Umbilical cord (tissue), 2 donors: Measurements from ENCODE around the gene UAP1L1. TPM values are rescaled to one million over a fixed set of nuclear protein-coding genes. Genes with fewer than 3 reads are reported as not detected.
"Not testable (repeated sequence)": the region's sequence is repeated elsewhere in the genome, so short reads cannot be mapped to it uniquely, and the experiment has no call there.

Experiments
- DNase-seq: peaks from one replicate; pipeline ENCODE4 v3.0.0-alpha.2; 2015; ENCODE audit warnings: low spot score
- total RNA-seq: library from RNA; depleted of rRNA; stranded (reverse); fragments of >200 nt; gene quantifications from one replicate; pipeline ENCODE4 v1.2.3, GENCODE V29; 2014; ENCODE audit warnings: low replicate concordance; ENCODE audit not compliant: insufficient read depth

UAP1L1 gene
- total RNA-seq, 1 donor from 2014 or later = 8.2 TPM

DNA sequence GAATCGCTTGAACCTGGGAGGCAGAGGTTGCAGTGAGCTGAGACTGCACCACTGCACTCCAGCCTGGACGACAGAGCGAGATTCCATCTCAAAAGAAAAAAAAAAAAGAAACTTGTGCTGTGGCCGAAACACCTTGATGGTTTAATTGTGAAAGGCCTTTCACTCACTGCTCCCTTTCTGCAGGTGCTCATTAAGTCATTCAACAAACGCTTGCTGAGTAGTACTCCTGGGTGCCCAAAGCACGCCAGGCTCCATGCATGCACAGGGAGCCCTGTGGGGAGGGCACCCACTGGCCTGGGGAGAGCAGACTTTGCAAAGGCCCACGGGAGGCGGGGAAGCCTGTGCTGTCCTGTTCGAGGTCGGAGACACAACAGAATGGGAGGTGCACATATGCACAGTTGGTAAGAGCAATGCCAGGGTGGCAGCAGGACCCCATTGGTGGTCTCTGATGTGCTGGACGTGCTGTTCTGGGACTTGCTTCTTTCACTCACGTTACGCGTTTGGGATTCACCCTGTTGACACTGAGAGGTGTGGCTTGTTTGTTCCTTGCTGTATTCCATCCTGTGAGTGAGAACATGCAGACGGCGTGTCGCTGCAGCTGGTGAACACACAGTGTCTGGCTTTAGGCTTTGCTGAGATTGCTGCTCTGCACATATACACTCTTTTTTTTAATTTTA is 20.4 kb upstream of the UAP1L1 start:
- peak; percentile 79 for DNase-seq

DNA sequence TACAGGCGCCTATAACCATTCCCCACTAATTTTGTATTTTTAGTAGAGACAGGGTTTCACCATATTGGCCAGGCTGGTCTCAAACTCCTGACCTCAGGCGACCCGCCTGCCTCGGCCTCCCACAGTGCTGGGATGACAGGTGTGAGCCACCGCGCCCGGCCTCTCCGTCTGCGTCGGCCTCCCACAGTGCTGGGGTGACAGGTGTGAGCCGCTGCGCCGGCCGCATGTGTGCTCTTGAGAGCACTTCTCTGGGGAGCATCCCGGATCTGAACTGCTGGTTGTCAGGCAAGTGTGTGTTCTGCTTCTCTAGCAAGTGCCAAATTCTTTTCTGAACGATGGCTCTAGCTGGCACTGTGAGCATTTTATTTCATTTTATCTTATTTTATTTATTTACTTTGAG is 19.8 kb upstream of the UAP1L1 start:
- no peak for DNase-seq

DNA sequence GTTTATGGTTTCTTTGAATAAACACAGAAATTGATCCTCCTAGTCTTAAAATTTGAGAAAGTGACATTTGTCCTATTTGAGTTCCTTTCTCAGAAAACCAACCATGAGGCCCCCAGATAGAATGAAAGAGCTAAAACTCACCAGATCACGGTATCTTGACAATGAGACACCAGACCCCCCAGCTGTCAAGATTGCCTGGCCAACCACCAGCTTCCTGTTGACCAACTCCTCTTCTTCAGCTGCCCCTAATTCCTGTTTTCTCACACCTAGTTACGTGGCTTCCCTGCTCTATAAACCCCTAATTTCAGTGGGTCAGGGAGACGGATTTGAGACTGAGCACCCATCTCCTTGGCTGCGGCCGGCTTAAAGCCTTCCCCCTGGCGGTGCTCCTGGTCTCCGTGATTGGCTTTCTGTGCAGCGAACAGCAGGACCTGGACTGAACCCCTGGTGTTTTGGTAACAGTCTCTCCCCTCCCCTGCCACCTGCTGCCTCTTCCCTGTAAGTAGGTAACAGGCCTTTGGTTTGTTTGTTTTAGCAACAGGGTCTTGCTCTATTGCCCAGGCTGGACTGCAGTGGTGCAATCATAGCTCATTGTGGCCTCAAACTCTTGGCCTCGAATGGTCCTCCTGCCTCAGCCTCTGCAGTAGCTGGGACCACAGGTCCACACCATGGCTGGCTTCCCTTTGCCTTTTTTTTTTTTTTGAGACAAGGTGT is 18.6 kb upstream of the UAP1L1 start:
- no peak for DNase-seq

DNA sequence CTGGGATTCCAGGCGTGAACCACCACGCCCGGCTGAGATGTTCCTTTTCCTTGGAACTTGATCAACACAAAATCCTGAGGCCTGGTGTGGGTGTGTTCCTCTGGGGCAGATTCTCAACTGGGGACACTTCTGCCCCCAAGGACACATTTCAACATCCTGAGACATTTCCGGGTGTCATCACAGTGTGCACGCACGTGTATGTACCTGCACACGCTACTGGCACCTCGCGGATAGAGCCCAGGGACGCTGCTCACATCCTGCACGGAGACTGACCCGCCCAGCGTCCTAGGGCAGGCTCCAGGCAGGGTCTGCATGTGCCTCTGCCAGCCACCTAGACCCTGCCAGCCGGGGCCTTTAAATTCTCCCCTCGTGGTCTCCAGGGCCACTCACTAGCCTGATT is 14.9 kb upstream of the UAP1L1 start:
- DNase-seq = no peak

DNA sequence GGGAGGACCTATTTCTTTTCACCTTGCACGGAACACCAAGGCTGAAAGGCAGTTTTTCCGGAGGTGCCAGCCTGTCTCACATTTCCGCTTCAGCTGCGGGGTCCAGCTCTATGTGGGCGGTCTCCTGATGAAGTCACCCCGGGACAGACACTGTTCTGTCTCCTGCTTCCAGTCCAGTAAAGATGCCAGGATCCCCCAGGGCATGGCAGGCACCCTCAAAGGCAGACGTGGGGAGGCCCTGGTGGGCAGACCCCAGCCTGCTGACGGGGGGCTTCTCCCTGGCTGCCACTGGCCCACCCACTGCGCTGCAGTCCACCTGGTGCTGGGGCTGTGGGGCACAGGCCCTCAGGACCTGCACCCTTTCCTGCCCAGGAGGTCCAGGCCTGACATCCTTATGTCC is 14.5 kb upstream of the UAP1L1 start:
- not testable (repeated sequence) for DNase-seq

DNA sequence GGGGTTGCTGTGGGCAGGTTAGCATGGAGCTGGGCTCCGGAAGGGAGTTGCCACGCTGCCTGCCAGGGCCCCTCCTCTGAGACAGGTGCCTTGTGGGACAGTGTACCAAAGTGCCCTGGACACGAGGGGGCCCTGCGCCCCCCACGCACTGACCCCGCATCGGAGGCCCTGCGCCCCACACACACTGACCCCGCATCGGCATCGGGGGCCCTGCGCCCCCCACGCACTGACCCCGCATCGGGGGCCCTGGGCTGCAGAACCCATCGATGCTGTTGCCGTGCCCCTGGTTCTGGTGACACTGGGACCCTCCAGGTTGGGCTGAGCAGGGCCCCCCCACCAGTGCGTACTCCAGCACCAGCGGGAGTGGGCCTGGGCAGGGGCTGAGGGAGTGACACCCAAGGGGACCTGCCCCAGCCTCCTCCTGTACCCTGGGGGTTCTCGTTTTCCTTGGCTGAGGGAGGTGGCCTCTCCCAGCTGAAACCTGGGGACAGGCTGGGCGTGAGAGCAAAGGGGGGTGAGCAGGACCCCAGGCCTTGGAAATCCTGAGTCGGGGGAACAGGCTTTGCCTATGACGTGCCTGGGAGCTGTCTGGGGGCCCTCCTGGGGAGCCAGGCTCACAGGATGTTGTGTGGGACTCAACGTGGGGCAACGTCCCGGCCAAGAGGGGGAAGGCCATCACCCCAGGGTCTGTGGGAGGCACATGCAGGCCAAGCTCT is 13.8 kb upstream of the UAP1L1 start:
- no peak for DNase-seq

DNA sequence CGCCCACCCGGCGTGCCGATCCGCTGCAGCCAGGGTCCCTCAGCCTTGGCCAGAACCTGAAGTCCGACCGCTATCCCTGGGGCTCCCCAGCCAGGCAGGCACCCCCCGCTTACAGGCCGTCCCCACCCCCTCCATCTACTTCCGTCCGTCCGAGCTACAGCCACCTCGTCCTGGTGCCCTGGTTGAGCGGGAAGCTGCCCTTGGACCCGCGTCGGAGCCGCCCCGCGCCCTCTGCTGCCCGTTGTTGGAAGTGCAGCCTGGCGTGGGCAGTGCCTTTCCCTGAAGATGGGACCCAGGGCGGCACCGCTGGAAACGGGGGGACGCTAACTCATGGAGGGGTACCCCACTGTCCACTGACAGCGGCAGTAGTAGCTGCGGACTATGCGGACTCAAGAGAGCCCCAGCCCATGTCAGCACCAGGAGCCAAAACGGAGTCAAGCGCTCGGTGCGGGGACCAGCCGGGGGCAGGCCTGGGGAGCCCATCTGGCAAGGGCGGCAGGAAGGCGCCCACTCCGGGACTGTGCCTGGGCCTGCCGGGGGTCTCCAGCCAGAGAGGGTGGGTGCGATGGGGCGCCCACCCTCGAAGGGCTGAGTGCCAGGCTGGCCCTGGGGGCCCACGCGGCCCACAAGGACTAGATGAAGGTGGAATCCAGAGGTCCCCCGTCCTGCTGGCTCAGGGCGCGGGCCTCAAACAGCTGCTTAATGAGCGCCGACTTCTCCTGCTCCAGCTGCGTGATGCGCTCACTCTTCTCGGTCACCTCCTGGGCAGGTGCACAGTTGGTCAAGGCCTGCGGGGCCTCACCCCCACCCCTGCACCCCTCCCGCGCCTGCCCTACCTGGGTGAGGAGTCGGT is 13.1 kb upstream of the UAP1L1 start:
- peak; percentile 53 for DNase-seq

DNA sequence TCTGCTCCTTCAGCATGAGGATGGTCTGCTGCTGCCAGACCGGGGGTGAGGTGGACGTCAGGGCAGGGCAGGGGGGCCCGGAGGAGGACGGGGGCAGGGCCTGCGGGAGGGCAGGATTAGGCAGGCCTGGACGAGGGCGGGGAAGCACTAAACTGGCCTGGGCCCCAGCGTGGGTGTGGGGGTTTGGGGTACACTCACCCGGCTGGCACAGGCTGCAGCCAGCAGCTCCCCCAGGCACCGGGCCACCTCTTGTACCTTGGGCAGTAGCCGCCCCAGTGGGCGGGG is 12.5 kb upstream of the UAP1L1 start:
- no peak for DNase-seq

DNA sequence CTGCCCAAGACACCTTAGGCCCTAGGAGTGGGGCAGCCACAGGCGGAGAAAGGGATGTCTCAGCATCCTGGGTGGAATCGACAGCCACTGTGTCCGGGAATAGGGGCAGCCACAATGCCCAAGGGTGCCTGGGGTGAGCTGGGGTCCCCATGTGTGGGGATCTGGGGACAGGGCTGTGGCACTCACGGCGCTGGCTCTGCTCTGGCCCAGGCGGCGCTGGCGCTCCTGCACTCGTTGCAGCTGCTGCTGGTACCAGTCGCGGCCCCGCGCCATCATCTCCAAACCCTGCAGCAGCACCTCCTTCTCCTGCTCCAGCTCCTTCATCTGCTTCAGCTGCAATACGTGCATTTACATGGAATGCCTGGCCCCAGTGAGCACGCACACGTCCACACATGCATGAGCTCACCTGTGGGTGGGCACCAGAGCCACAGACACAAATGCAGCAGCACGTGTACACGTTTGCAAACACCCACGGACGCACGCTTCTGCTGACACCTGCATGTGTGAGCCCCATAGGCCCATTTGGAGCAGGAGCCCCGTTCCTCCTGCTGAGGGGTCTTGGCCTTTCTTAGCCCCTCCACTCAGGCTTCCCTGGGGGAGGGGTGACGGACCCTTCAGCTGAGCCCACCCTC is 11.9 kb upstream of the UAP1L1 start:
- no peak for DNase-seq

DNA sequence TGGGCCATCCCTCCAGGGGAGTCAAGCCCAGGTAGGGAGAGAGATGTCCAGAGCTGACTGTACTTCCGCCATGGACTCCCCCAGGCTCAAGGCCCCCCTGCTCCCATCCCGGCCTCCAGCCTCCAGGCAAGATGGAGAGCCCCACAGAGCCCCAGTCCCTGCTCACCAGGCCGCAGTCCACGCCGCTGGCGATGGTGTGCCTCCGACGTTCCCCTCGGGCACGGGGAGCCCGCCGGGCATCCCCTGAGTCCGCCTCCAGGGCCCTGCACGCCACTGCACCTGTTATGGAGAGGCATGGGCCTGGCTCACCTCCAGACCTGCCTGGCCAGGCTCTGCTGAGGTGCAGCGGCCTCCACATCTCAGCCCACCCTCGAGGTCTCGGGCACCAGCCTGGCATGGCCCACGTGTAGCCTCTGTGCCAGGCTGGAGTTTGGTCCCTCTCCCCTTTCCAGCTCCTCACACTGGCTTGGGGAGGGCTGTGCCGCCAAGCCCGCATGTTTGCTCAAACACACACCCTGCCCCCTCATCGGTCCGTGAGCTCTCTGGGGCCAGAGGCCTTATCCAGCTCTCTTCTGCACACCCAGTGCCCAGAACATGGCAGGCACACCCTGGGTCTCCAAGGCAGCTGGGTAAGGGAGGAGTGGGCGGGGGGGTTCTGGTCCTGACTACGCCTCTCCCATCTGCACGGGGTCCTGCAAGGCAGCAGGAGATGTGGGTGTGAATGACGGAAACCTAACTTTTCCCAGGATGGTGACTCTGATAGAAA is 11.0 kb upstream of the UAP1L1 start:
- DNase-seq = no peak

DNA sequence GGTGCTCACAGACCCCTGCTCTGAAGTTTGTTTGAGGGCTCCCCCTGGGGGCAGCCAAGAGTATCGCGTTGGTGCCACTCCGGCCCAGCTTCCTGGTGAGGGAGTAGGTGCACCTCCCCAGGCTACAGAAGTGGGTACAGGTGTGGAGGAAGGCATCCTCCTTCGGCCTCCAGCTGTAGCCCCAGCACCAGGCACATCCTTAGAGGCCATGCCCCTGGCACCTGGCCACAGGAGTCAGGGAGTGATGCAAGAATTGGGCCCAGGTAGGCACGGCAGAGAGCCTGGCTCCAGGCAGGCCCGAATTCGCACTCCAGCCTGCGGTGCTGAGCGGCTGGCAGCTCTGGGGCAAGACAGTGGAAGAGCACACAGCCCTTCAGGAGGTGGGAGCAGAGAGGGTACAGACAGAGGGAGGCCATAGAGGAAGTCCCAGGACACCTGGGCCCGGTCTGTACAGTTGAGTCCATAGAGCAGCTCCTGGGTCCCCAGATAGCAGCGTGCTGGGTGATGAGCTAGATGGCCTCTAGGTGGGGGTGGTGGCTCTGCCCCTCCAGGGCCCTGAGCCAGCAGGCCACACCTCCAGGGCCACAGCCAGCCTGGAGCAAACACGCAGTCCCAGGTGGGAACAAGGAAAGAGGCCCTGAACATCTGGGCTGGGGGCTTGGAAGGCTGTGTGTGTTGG is 9.3 kb upstream of the UAP1L1 start:
- peak; percentile 83 for DNase-seq

DNA sequence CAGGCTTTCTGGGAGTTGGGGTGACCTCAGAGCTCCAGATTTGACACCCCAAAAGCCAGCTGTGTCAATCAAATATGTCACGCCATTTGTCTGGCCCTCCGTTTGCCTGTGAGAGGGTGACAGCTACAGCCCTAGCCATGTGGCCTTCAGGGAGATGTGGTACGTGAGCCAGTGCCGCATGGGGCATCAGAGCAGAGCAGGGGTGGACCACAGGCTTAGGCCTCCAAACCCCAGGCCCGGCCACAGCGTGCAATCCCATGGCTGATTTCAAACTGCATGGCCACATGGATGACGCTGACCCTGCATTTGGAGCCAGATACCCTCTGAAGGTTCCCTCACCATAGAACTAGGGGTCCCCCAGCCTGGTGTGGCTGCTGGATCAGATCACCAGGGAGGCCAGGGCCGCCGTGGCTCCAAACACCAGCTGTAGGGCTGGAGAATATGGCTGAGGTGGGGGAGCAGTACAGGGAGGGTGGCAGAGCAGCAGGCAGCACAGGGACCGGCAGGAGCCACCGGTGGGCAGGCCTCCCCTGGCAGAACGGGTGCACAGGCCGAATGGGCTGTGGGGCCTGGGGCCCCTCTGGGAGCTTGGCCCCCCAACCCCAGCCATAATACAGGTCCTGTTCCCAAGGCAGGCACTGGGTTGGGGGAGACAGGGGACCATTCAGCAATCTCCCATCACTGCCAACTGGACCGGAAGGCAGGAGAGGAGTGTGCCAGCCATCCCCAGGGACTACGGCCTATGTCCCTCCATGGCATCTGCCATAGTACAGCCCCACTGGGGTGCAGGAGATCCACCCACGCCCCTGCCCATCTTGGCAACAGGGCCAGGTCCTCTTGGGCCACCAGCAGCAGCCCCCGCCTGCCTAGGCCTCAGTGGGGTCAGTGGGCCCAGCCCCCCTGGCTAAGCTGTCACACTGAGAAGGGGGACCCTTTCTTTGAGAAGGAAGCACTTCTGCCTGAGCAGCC is 8.5 kb upstream of the UAP1L1 start:
- DNase-seq = no peak

DNA sequence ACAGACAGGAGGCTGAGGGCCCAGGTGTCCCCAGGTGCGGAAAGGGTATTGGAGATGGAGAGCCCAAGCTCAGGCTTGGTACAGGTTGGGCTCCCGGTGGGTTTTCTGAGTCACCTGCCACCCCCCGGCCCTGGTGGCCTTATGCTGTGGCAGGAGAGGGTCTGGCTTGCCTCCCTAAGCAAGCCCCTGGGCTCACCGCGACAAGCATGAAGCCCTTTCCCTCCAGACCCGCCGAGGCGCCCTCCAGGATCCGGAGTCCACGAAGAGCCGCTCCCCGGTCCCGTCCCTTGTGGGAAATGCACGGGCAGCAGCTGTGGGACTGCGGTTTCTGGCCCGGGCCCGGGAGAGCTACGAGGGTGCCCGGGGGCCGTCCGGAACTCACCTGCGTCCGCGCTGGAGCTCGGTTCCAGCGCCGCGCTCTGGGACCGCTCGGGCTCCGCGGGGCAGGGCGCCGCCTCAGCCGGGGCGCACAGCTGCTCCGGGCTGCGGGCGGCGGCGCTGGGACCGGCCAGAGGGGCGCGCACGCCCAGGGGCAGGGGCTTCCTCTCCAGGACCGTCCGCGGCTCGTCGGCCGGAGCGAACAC is 7.7 kb upstream of the UAP1L1 start:
- no peak for DNase-seq

DNA sequence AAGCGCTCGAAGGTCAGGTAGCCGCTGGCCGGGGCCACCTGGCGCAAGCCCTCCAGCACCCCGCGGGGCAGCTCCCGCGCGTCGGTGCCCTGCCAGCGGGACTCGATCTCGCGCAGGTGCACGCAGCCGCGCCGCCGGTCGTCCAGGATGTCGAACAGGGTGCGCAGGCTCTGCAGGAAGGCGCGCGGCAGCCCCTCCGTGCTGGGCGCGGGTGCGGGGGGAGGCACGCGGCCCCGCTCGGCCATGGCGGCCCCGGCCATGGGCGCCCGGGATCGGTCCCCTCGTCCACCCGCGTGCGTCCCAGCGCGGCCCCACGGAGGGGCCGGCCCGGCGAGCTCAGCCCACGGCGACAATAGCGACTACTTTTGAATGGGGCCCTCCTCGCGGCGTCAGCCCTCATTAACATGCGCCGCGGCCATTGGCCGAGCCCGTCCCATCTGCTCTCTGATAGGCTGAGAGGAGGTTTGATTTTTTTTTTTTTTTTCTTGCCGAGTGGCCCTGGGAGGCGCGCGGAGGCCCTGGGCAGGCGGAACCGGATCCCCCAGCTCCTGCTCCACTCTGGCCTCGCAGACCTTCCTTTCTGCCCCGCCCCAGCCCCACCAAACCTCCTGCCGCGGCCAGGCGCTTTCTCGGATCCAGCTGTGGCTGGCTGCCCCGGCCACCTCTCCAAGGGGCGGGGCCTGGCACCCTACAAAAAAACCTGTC is 7.0 kb upstream of the UAP1L1 start, which contains the start of gene SAPCD2:
Gene SAPCD2 (minus strand): TSS at position 357 of the 705 bp plus-strand sequence. CDS start 97 bp downstream, at position 260.
- DNase-seq = peak; percentile 94

DNA sequence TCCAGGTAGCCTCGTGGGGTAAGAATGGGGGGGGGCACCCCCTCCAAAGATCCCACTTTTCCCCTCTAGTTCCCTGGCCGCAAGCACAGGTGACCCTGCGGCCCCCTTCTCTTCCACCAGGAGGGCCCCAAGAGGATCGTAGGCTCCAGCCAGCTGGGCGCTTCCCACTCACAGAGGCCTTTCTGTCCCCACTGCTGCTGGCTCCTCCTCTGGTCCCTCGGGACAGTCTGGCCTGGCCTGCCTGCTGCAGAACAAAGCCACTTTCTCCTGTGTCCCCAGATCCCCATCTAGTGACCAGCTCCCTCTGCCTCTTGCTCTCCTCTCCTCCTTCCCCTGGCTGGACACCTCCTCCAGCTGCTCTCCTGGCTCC is 6.4 kb upstream of the UAP1L1 start:
- peak; percentile 42 for DNase-seq

DNA sequence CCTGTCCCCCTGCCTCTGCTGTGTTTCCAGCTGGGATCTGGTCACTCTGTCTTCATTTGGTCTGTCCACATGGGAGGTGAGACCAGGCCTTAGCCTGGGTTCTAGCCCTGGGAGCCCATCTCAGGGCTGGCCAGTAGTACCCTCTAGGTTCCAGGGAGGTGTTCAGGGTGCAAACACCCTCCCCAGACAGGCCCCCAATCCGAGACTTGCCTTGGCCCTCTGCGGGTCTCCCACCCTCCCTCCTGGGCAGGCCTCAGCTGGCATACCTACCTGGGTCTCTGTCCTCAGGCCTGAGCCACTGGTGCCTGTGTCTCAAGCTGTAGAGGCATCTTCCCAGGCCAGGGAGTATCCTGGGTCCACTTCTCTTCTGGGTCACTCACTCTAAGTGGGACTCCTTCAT is 6.0 kb upstream of the UAP1L1 start:
- no peak for DNase-seq

DNA sequence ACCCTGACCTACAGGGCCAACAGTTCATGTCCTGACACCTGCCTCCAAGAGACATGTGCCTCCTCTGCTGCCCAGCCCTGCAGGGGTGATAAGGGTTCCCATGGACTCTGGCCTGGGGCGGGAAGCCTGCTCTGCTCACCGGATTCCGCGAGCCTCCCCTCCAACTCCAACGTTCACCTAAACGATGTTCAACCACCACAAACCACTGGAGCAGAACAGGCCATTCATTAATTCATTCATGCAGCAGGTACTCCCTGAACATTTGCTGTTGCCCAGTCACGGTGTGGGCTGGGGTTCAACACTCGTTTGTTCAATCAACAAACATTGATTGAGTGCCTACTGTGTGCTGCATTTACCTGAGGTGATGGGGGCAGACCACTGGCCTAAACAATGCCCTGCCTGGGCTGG is 3.3 kb upstream of the UAP1L1 start:
- DNase-seq = no peak
